OCI-LY1 (cell line): ENCODE measurements around the gene NME9.

ENCODE experiments used
- H2AFZ ChIP-seq: fragments of 200-600 bp; sonication (generic), shearing (Covaris generic); 2 replicates; pipeline ENCODE4 v1.6.0; 2014; ENCODE audit warnings: antibody characterized with exemption, mild to moderate bottlenecking, low read length
- H3F3A ChIP-seq: fragments of 200-600 bp; sonication (generic), shearing (Covaris generic); 2 replicates; pipeline ENCODE4 v1.6.0; 2014; ENCODE audit warnings: mild to moderate bottlenecking, antibody characterized with exemption, low read length, moderate library complexity; ENCODE audit not compliant: insufficient read depth
- H3K27ac ChIP-seq: fragments of 200-600 bp; sonication (generic); 2 replicates; pipeline ENCODE4 v1.5.1; 2014; ENCODE audit warnings: low read length, mixed run types, mild to moderate bottlenecking, low read depth; ENCODE audit not compliant: poor library complexity, severe bottlenecking
- H3K27me3 ChIP-seq: fragments of 200-600 bp; sonication (generic); 2 replicates; pipeline ENCODE4 v1.6.0; 2014; ENCODE audit warnings: antibody characterized with exemption, mild to moderate bottlenecking, low read length, moderate library complexity; ENCODE audit not compliant: insufficient read depth
- H3K36me3 ChIP-seq: fragments of 200-600 bp; sonication (generic); 2 replicates; pipeline ENCODE4 v1.6.1; 2014; ENCODE audit warnings: mild to moderate bottlenecking, antibody characterized with exemption, low read length, moderate library complexity, mixed read lengths; ENCODE audit not compliant: insufficient read depth
- H3K4me1 ChIP-seq: fragments of 200-600 bp; sonication (generic); 2 replicates; pipeline ENCODE4 v1.5.1; 2014; ENCODE audit warnings: mild to moderate bottlenecking, low read length, moderate library complexity; ENCODE audit not compliant: insufficient read depth, severe bottlenecking
- H3K4me2 ChIP-seq: fragments of 200-600 bp; sonication (generic), shearing (Covaris generic); 2 replicates; pipeline ENCODE4 v1.6.1; 2014; ENCODE audit warnings: low read length
- H3K4me3 ChIP-seq: fragments of 200-600 bp; sonication (generic); 2 replicates; pipeline ENCODE4 v1.5.1; 2014; ENCODE audit warnings: low read length, low read depth, mild to moderate bottlenecking, mixed read lengths; ENCODE audit not compliant: poor library complexity, severe bottlenecking
- H3K79me2 ChIP-seq: fragments of 200-600 bp; shearing (Covaris generic); 2 replicates; pipeline ENCODE4 v1.6.1; 2016; ENCODE audit warnings: mixed run types, low read length, mixed read lengths; ENCODE audit not compliant: insufficient read depth
- H3K9ac ChIP-seq: fragments of 200-600 bp; sonication (generic), shearing (Covaris generic); 2 replicates; pipeline ENCODE4 v1.6.1; 2014; ENCODE audit warnings: mild to moderate bottlenecking, low read length, mixed read lengths
- H3K9me2 ChIP-seq: fragments of 200-600 bp; sonication (generic), shearing (Covaris generic); 2 replicates; pipeline ENCODE4 v1.6.1; 2014; ENCODE audit warnings: low read depth, mild to moderate bottlenecking, low read length, mixed read lengths
- H3K9me3 ChIP-seq: fragments of 200-600 bp; shearing (Covaris generic); 2 replicates; pipeline ENCODE4 v1.6.1; 2014; ENCODE audit warnings: low read length, mixed read lengths
- H4K20me1 ChIP-seq: fragments of 200-600 bp; sonication (generic), shearing (Covaris generic); 2 replicates; pipeline ENCODE4 v1.6.0; 2016; ENCODE audit warnings: mild to moderate bottlenecking, low read length; ENCODE audit not compliant: insufficient read depth
- CTCF ChIP-seq: fragments of 200-600 bp; sonication (generic), shearing (Covaris generic); IDR thresholded peaks from 2 replicates; pipeline ENCODE4 v1.5.1; 2017; ENCODE audit warnings: mild to moderate bottlenecking, antibody characterized with exemption, low read length, moderate library complexity, mixed read lengths
- EZH2 ChIP-seq: fragments of 200-600 bp; sonication (generic), shearing (Covaris generic); IDR thresholded peaks from 2 replicates; pipeline ENCODE4 v1.8.0; 2017; ENCODE audit warnings: borderline replicate concordance, mixed run types, mild to moderate bottlenecking, antibody characterized with exemption, low read length, moderate library complexity, mixed read lengths

Gene NME9

GRCh38 chr3:138326866-138327595 is 2.6 kb downstream of the NME9 start:
- no peaks in the 10 kb centered on the region for H3K27me3 ChIP-seq

GRCh38 chr3:138325990-138326389 is 3.7 kb downstream of the NME9 start:
- no peaks in the 10 kb centered on the region for H3K27me3 ChIP-seq
- no peaks in the 10 kb centered on the region for H3K79me2 ChIP-seq
- H3F3A ChIP-seq = peaks cover 5% of the 10 kb centered on the region; the same call in 1 of the 2 replicates
- H3K9me3 ChIP-seq = no peaks in the 10 kb centered on the region
- no peak overlapping the region for H3K9ac ChIP-seq
- peaks cover 13% of the 10 kb centered on the region for H3K4me1 ChIP-seq
- H3K4me3 ChIP-seq = no peak overlapping the region
- H4K20me1 ChIP-seq = no peaks in the 10 kb centered on the region
- no peak overlapping the region for H3K27ac ChIP-seq
- H3K36me3 ChIP-seq = no peaks in the 10 kb centered on the region
- H2AFZ ChIP-seq = no peak overlapping the region
- TF ChIP-seq EZH2 (no peak), CTCF (no peak)
- H3K4me2 ChIP-seq = no peak overlapping the region
- no peaks in the 10 kb centered on the region for H3K9me2 ChIP-seq

More at GRCh38 chr3:138326866-138327595, 2.6 kb downstream of the NME9 start:
- no peak overlapping the region for H3K4me2 ChIP-seq
- no peaks in the 10 kb centered on the region for H3K9me3 ChIP-seq
- H2AFZ ChIP-seq = no peak overlapping the region
- TF ChIP-seq CTCF (no peak), EZH2 (no peak)
- no peaks in the 10 kb centered on the region for H3K9me2 ChIP-seq
- no peaks in the 10 kb centered on the region for H4K20me1 ChIP-seq
- H3K9ac ChIP-seq = no peak overlapping the region
- peaks cover 13% of the 10 kb centered on the region for H3K4me1 ChIP-seq
- H3K4me3 ChIP-seq = no peak overlapping the region
- H3K27ac ChIP-seq = no peak overlapping the region
- H3K36me3 ChIP-seq = no peaks in the 10 kb centered on the region
- H3K79me2 ChIP-seq = no peaks in the 10 kb centered on the region
- peaks cover 5% of the 10 kb centered on the region; the same call in 1 of the 2 replicates for H3F3A ChIP-seq

GRCh38 chr3:138323971-138324370 is 5.7 kb downstream of the NME9 start:
- no peaks in the 10 kb centered on the region for H3K27me3 ChIP-seq
- no peaks in the 10 kb centered on the region for H3K9me2 ChIP-seq
- H3K4me3 ChIP-seq = no peak overlapping the region
- no peaks in the 10 kb centered on the region for H3K36me3 ChIP-seq
- H3K27ac ChIP-seq = no peak overlapping the region
- peaks cover 7% of the 10 kb centered on the region for H3K4me1 ChIP-seq
- no peaks in the 10 kb centered on the region for H3K79me2 ChIP-seq
- no peak for TF ChIP-seq CTCF
- no peak for TF ChIP-seq EZH2
- H4K20me1 ChIP-seq = no peaks in the 10 kb centered on the region
- no peaks in the 10 kb centered on the region for H3F3A ChIP-seq
- H3K9ac ChIP-seq = no peak overlapping the region
- H3K9me3 ChIP-seq = no peaks in the 10 kb centered on the region
- H3K4me2 ChIP-seq = no peak overlapping the region
- H2AFZ ChIP-seq = no peak overlapping the region
